ENCODE results near the gene CD300LD. TPM values are rescaled to one million over a fixed set of nuclear protein-coding genes. Genes with fewer than 3 reads are reported as not detected.
"Not testable (repeated sequence)": the region's sequence is repeated elsewhere in the genome, so short reads cannot be mapped to it uniquely, and the experiment has no call there.

Gene CD300LD
- polyA plus RNA-seq, 1 of the 3 experiments (the other 2 are of a cell fraction): not detected

- Histone ChIP-seq H3K36me3 (replicated peaks in 1 of 2; ENCODE audit: control insufficient read depth in 1 of 2, insufficient read depth in 2 of 2, low read length in 1 of 2) (no peaks in the 10 kb centered on the region), H3K9me3 (no peaks in the 10 kb centered on the region), H3K9me2 (no peaks in the 10 kb centered on the region), H3K27ac (ENCODE audit: low read depth in 2 of 2, low read length in 1 of 2) (no peak overlapping the region), H3K9ac (no peak overlapping the region), H3K79me2 (ENCODE audit: insufficient read depth) (no peaks in the 10 kb centered on the region), H2AFZ (ENCODE audit: low read depth) (no peak overlapping the region), H3F3A (replicated peaks; ENCODE audit: insufficient read depth) (no peaks in the 10 kb centered on the region), H3K4me3 (ENCODE audit: low read depth in 2 of 2, low read length in 1 of 2) (no peak overlapping the region), H3K27me3 (ENCODE audit: insufficient read depth) (no peaks in the 10 kb centered on the region), H3K4me1 (ENCODE audit: control insufficient read depth in 1 of 2, insufficient read depth in 2 of 2, low read depth in 1 of 2, low read length in 1 of 2) (no peaks in the 10 kb centered on the region; a peak in 1 of 4 replicates), H4K20me1 (ENCODE audit: insufficient read depth) (no peaks in the 10 kb centered on the region), H3K4me2 (no peak overlapping the region)
- ChIA-PET CTCF (interaction anchor here (1.0 to 1.6 kb wide), 3 partner anchors 20 to 70 kb away, joined by 4 to 7 read pairs (median 4); partner anchors contain the start of gene CD300H), POLR2A (no interaction called here)
- WGBS (ENCODE audit: low lambda C conversion rate): 54% methylated on average over 11 of the region's 11 CpGs
- DNase-seq: no peak
- TF ChIP-seq, protein P1, sequence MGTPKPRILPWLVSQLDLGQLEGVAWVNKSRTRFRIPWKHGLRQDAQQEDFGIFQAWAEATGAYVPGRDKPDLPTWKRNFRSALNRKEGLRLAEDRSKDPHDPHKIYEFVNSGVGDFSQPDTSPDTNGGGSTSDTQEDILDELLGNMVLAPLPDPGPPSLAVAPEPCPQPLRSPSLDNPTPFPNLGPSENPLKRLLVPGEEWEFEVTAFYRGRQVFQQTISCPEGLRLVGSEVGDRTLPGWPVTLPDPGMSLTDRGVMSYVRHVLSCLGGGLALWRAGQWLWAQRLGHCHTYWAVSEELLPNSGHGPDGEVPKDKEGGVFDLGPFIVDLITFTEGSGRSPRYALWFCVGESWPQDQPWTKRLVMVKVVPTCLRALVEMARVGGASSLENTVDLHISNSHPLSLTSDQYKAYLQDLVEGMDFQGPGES (IDR thresholded peaks at IDR 0.05; ENCODE audit: low read depth, low read length): no peak
- no peak for TF ChIP-seq EZH2phosphoT487 (IDR thresholded peaks at IDR 0.05; ENCODE audit: borderline replicate concordance, low read depth)
- no peak for TF ChIP-seq RFX5 (IDR thresholded peaks at IDR 0.05; ENCODE audit: low read length)
- TF ChIP-seq CHD2 (IDR thresholded peaks at IDR 0.05; ENCODE audit: low read length, partially characterized antibody): no peak
- no peak for TF ChIP-seq RAD21 (IDR thresholded peaks at IDR 0.05; ENCODE audit: low read length)
- TF ChIP-seq, protein P2, sequence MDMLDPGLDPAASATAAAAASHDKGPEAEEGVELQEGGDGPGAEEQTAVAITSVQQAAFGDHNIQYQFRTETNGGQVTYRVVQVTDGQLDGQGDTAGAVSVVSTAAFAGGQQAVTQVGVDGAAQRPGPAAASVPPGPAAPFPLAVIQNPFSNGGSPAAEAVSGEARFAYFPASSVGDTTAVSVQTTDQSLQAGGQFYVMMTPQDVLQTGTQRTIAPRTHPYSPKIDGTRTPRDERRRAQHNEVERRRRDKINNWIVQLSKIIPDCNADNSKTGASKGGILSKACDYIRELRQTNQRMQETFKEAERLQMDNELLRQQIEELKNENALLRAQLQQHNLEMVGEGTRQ (IDR thresholded peaks at IDR 0.05; ENCODE audit: borderline replicate concordance, low read depth, low read length): no peak
- no peak for TF ChIP-seq RCOR1 (IDR thresholded peaks at IDR 0.05; ENCODE audit: low read length)
- TF ChIP-seq FOXJ3 (CRISPR knock-in tag; IDR thresholded peaks at IDR 0.05): no peak
- TF ChIP-seq FOSL2 (IDR thresholded peaks at IDR 0.05; ENCODE audit: borderline replicate concordance, low read depth): no peak
- TF ChIP-seq TEAD4 (IDR thresholded peaks at IDR 0.05; ENCODE audit: borderline replicate concordance, insufficient read depth): no peak
- TF ChIP-seq GABPA (IDR thresholded peaks at IDR 0.05; ENCODE audit: low read depth): no peak
- no peak for TF ChIP-seq TAF1 (IDR thresholded peaks at IDR 0.05; ENCODE audit: borderline replicate concordance, low read depth, low read length)
- TF ChIP-seq YY1 (IDR thresholded peaks at IDR 0.05; ENCODE audit: low read depth): no peak
Observed at GRCh38 chr17:74637265-74637664, 45.2 kb upstream of the CD300LD start.

DNA sequence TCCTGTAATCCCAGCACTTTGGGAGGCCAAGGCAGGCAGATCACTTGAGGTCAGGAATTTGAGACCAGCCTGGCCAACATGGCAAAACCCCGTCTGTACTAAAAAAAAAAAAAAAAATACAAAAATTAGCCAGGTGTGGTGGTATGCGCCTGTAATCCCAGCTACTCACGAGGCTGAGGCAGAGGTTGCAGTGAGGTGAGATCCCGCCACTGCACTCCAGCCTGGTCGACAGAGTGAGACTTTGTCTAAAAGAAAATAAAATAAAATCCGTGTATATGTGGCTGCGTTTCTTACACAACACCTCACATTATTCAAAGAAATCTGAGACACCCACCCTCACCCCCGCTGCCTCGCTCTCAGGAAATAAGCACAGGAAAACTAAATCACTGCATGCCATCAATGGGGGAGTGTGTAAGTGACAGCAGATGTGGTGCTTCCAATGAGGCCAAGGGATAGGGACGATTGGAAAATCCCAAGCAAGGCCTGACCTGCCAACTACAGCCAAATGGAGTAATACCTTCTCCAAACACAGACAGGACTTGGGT is 44.5 kb upstream of the CD300LD start:
- WGBS (ENCODE audit: low lambda C conversion rate): 40% methylated on average over 10 of the region's 10 CpGs
- POLR2A ChIA-PET; H3K79me2 ChIP-seq (ENCODE audit: insufficient read depth); H3K9me3 ChIP-seq; H3F3A ChIP-seq (replicated peaks; ENCODE audit: insufficient read depth); H3K9ac ChIP-seq; H3K9me2 ChIP-seq; H4K20me1 ChIP-seq (ENCODE audit: insufficient read depth); H3K4me2 ChIP-seq; H3K4me1 ChIP-seq (ENCODE audit: control insufficient read depth in 1 of 2, insufficient read depth in 2 of 2, low read depth in 1 of 2, low read length in 1 of 2); H3K4me3 ChIP-seq (ENCODE audit: low read depth in 2 of 2, low read length in 1 of 2); H3K27ac ChIP-seq (ENCODE audit: low read depth in 2 of 2, low read length in 1 of 2); H3K36me3 ChIP-seq (replicated peaks in 1 of 2; ENCODE audit: control insufficient read depth in 1 of 2, insufficient read depth in 2 of 2, low read length in 1 of 2); H2AFZ ChIP-seq (ENCODE audit: low read depth); DNase-seq; H3K27me3 ChIP-seq (ENCODE audit: insufficient read depth): not testable (repeated sequence)
- CTCF ChIA-PET: interaction anchor here (1.0 to 1.7 kb wide), 2 partner anchors 20 to 70 kb away, joined by 4 read pairs; no protein-coding TSS in a partner anchor
